HG03064 (cell line): ENCODE measurements around the gene ART4.
A peak's percentile ranks its signal among the peaks of the same experiment; 100 is the strongest.

Experiments used
- ATAC-seq: cut with Tn5 transposase; IDR thresholded peaks from one replicate; pipeline ENCODE4 v1.9.1; 2021; ENCODE audit warnings: low read depth; ENCODE audit not compliant: unreplicated experiment

ART4 gene

DNA sequence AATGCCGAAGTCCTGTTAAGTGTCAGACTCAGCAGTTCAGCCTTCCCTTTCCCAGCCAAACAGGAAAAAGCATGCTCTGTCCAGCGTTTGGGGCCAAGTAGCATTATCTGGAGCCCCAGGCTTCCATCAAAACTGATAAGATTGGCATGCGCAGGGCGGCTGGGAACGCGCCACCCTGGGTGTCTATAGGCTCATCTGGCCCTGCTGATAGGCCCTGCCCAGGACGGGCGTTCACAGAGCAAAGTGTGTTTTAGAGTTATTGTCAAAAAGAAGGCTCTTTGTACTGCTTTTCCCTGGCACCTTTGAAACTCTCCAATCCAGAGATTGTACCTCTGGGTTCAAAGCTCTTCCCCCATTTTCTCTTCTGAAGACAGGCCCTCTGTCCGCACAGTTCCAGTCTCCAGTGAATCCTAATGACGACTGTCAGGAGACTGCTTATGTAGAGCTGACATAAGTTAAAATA is at the start of gene ART4:
TSS of gene ART4 (minus strand) at position 102 of the 463 bp plus-strand sequence. CDS start 413 bp downstream, outside the sequence.
- ATAC-seq: no peak

DNA sequence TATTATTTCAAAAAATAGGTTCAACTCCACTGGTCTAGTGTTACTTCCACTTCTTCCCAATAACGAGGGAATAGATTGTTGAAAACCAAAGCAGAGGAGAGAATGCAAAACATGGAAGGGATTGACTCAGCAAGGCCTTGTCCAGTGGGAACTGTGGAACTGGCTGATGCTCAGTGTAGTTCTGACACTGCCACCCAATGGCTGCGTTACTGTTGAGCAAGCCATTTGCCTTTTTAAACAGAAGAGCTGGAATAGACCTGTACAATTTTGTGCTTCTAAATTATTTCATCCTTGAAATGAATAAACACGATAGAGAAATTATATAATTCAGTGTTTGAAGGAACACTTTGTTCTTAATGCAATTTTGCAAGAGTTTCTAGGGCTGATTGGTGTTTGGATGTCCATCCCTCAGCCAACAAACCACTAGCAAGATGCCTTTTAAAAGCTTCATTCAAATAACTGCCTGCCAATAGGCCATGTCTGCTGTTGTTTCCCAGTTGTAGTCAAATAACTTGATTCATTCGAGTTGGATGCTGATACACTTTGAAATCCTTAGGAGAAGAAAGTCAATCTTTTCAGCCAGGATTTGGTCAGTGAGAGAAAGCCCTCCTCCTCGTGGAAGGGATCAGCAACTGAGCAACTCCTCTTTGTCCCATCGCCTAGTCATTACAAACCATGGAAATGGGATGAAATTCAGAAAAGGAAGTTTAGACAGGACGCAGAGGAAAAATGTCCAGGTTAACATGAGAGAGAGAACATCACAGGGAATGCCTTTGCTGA is 49.6 kb upstream of the ART4 start:
- no peak for ATAC-seq

DNA sequence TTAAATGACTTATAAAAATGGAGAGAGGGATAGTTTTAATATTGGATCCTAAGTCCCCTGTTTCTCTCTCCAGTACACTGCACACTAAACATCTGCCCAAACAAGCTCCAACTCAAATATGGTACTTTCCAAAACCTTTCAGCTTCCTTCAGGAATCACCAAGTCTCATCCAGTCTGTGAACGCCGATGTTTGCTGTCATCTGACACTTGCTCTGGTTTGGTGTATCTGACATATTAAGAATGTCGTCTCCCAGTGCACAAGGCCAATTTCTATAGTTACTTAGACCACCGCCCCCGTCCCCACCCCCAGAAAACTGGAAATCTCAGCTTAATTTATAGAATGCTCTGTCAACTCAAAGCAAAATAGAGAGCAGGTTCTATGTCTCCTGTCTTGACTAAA is 47.4 kb upstream of the ART4 start:
- ATAC-seq: no peak

DNA sequence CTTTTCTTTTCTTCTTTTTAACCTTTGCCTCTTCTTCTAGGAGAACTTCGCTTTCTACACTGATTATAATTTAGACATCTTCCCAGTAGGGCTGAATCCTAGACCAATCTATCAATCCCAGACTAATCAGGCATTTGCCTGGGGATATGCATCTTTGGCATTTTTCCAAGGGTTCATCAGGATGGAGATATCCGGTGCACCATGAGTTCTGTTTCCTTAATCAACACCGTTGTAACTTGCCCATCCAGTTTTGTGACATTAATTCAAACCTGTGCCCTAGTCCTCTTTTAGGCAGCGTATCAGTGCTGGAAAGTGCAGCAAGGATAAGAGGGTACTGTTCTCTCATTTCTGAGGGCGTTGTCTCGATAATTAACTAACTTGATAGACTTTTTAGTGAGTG is 42.9 kb upstream of the ART4 start:
- no peak for ATAC-seq

- no peak for ATAC-seq
Measured at GRCh38 chr12:14885718-14886221, 42.4 kb upstream of the ART4 start, which contains the start of gene MGP. Gene MGP, minus strand, starts transcription at chr12:14885854. Its CDS starts 63 bp downstream, at chr12:14885791.

DNA sequence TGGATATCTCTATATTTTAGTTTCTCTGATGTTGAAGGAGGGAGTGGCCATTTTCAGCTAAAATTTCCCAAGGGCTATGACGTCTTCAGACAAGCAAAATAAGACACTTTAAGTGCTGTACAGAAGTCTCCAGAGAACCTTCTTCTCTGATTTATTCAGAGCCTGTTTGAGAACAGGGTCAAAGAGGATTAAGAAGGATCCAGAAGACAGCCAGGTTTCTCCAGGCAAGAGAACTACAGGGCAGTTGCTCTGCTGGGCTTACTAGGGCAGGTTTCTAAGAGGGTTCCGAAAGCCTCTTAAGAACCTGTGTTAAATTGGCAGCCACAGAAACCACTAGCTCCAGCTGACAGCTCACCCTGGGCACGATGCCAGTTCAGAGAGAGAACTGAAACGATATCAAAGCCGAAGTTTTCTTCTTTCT is 41.1 kb upstream of the ART4 start:
- peak; percentile 95 for ATAC-seq

DNA sequence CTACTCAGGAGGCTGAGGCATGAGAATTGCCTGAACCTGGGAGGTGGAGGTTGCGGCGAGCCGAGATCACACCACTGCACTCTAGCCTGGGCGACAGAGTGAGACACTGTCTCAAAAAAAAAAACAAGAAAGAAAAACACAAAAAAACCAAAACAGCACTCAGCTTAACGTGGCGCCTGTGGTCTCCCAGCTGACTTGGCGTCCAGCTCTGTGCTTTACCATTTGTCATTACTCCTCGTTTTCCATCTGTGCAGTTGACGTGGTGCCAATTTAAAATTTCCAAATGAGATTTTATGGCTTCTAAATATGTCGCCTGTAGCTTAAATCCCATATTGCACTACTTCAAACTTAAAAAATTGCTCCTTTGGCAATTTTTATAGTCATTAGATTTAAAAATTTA is 40.4 kb upstream of the ART4 start:
- ATAC-seq: no peak

DNA sequence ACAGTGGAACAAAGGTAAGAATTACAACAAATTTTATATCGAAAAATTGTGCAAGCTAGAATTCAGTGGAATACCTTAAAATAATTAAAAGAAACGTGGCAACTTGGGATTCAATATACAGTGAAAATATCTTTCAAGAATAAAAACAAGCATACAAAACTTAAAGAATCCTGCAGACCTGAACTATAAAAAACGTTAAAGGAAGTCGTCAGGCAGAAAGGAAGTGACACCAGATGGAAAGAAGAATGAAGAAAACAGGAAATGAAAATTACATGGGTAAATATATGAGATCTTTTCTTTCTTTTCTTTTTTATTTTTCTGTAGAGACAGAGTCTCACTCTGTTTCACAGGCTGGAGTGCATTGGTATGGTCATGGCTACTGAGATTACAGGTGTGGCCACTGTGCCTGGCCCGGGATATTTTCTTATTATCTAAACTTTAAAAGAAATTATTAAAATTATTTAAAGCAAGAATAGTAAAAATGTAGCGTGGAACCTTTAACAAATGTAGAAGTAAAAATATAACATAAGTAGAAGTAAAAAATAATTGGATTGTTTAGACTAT is 37.6 kb upstream of the ART4 start:
- no peak for ATAC-seq

- ATAC-seq: no peak
Measured at GRCh38 chr12:14879222-14879933, 36.1 kb upstream of the ART4 start.

DNA sequence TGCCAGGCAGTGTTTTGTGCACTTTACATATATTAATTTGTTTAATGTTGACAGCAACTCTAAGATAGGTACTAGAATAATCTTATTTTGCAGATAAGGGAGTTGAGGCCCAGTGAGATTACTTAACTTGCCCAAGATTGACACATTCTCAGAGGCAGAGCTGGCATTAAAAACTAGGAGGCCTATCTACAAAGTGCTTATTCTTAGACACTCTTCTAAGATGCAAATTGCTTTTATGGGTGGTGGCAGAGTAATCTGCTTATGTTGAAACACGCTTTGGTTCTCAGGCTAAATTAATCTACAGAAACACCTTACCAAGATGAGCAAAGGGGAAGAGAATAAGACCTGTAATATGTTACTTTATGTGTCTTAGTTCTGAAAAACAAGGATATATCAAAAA is 35.2 kb upstream of the ART4 start:
- ATAC-seq: no peak

DNA sequence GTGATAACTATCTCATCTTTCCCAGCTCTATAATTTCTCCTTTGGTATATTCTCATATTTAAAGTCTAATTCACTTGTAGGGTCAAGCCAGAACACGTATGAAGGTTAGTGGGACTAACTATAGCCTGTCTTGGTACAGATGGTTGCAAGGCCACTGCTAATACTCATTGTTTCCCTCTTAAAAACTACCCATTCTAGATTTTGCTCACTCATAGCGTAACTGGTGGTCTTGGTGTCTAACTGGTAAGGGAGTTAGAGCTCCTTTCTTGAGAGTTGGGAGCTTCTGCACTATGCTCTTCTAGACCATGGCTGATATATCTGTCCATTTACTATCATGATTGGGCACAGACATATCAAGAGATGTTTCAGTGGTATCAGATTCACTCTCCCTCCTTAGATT is 33.5 kb upstream of the ART4 start:
- no peak for ATAC-seq

GRCh38 chr12:14874882-14875281 is 31.6 kb upstream of the ART4 start:
- no peak for ATAC-seq

- no peak for ATAC-seq
Measured at GRCh38 chr12:14873440-14874185, 30.3 kb upstream of the ART4 start.

DNA sequence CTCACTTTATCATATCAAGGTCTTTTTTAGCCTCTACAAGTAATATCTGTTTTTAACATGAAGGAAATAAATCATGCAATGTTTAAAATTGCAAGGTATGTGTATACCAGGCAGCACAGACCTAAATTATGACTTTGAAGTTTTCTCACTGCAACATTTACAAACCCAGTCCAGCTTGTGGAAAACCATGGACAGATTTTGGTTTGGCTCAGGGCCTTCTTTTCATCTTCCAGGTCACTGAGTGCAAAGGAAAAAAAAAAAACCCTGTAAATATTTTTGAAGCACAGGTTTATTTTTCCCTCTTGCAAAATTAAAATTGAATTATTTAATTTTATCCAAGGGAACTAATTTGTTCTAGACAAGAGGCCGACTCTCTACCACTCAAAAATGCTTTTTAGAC is 28.6 kb upstream of the ART4 start:
- no peak for ATAC-seq

- ATAC-seq: no peak
Measured at GRCh38 chr12:14871247-14871646, 27.9 kb upstream of the ART4 start.

DNA sequence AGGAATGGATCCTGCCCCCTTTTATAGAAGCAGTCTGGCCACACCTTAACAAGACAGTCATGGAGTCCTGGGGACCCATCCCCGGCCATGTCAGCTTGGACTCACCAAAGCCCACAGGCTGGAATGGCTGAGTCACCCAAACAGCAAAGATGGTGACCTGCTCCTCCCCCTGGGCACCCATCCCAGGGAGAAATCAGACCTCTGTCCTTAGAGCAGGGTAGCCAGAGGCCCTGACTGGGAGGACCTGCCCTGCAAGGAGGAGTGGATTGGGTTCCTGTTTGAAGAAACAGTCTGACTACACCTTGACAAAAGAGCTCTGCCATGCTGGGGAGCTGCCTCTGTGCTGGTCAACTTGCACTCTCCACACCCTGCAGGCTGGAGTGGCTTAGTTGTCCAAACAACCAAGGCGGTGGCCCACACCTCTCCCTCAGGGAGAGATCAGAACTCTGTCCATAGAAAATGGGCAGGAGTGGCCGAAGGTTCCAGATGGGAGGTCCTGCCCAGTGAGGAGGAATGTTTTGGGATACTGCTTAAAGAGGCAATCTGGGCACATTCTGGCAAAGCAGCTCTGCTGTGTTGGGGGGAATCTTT is 25.7 kb upstream of the ART4 start:
- ATAC-seq: no peak

GRCh38 chr12:14860490-14860889 is 17.2 kb upstream of the ART4 start:
- no peak for ATAC-seq

DNA sequence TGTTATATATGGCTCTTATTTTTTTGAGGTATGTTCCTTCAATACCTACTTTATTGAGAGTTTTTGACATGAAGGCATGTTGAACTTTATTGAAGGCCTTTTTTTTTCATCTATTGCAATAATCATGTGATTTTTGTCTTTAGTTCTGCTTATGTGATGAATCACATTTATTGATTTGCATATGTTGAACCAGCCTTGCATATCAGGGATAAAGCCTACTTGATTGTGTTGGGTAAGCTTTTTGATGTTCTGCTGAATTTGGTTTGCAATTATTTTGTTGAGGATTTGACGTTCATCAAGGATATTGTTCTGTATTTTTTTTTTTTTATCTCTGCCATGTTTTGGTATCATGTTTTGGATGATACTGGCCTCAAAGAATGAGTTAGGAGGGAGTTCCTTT is 15.2 kb upstream of the ART4 start:
- no peak for ATAC-seq

- ATAC-seq: no peak
Measured at GRCh38 chr12:14854586-14855183, 11.4 kb upstream of the ART4 start.

GRCh38 chr12:14853961-14854360 is 10.6 kb upstream of the ART4 start:
- no peak for ATAC-seq
